LoVo (cell line): ENCODE data around the gene ITPR1.

Experiments
- DNase-seq: peaks from one replicate; pipeline ENCODE4 v3.0.0-alpha.2; 2016; ENCODE audit warnings: low spot score

ITPR1 gene

GRCh38 chr3:4720316-4721075 lies 227.3 kb downstream of the ITPR1 start:
- no peak for DNase-seq

GRCh38 chr3:4721511-4721911 lies 228.4 kb downstream of the ITPR1 start:
- no peak for DNase-seq

GRCh38 chr3:4722103-4722502 lies 229.0 kb downstream of the ITPR1 start:
- DNase-seq, result peak; percentile 47

GRCh38 chr3:4724051-4724629 lies 231.0 kb downstream of the ITPR1 start:
- no peak for DNase-seq

- DNase-seq, result no peak
These were observed 233.4 kb downstream of the ITPR1 start for GRCh38 chr3:4726549-4726948.

GRCh38 chr3:4729061-4729973 lies 236.2 kb downstream of the ITPR1 start:
- DNase-seq, result no peak

GRCh38 chr3:4730719-4731118 lies 237.6 kb downstream of the ITPR1 start:
- DNase-seq, result no peak

GRCh38 chr3:4731543-4732111 lies 238.5 kb downstream of the ITPR1 start:
- DNase-seq, result no peak

GRCh38 chr3:4732925-4733324 lies 239.8 kb downstream of the ITPR1 start:
- DNase-seq, result no peak

GRCh38 chr3:4734454-4734853 lies 241.3 kb downstream of the ITPR1 start:
- no peak for DNase-seq

GRCh38 chr3:4735243-4735642 lies 242.1 kb downstream of the ITPR1 start:
- DNase-seq, result no peak

- DNase-seq, result no peak
These were observed 243.2 kb downstream of the ITPR1 start for GRCh38 chr3:4736284-4736861.

- no peak for DNase-seq
These were observed 245.7 kb downstream of the ITPR1 start for GRCh38 chr3:4738737-4739274.

GRCh38 chr3:4739289-4740236 lies 246.4 kb downstream of the ITPR1 start:
- no peak for DNase-seq

GRCh38 chr3:4740397-4741105 lies 247.4 kb downstream of the ITPR1 start:
- no peak for DNase-seq

GRCh38 chr3:4741106-4741403 lies 247.9 kb downstream of the ITPR1 start:
- no peak for DNase-seq

- DNase-seq, result peak; percentile 88
These were observed 248.5 kb downstream of the ITPR1 start for GRCh38 chr3:4741404-4742307.

- no peak for DNase-seq
These were observed 249.2 kb downstream of the ITPR1 start for GRCh38 chr3:4742359-4742758.

- DNase-seq, result no peak
These were observed 250.2 kb downstream of the ITPR1 start for GRCh38 chr3:4743371-4743770.
